ENCODE data around the gene MOV10L1.
"Not testable (repeated sequence)": the region's sequence is repeated elsewhere in the genome, so short reads cannot be mapped to it uniquely, and the experiment has no call there.

The MOV10L1 gene

GRCh38 chr22:50111056-50111455 lies 21.2 kb downstream of the MOV10L1 start:
- no peak for DNase-seq

GRCh38 chr22:50112151-50113118 lies 22.6 kb downstream of the MOV10L1 start:
- DNase-seq: peak; percentile 44

DNA sequence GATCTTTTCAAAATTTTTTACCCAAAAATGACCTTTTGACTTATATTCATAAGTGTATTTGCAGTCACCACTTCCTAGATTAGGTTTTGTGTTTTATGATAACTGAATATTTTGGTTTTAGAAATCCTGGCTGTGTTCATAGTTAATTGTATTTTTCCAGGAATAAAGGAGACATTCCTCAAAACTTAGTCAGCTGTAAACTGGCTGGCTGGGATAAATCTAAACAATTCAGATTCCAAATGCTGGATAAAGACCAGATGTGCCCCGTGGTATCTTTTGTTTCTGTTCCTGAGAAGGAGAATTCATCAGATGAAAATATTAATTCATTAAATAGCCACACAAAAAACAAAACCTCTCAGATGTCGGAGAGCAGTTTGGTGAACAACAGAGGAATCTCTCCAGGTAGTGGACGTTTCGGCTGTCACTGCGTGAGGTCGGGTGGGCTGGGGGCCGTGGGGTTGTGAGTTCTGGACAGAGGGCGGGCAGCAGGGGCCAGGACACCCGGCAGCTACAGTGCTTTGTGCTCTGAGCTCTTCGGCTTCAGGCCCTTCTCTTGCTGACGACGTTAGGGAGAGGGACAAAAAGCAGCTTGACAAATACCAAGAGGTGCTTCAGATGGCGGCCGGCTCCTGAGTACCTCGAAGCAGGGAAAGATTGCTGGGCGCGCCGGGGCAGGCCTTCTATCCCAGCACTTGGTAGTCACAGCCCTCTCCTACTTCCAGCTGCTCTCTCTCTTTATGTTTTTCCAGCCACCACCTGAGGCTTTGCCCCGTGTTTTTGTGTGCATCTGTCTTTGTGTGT lies 24.6 kb downstream of the MOV10L1 start:
- no peak for DNase-seq

- DNase-seq: no peak
These were observed 25.9 kb downstream of the MOV10L1 start for GRCh38 chr22:50115693-50116092.

DNA sequence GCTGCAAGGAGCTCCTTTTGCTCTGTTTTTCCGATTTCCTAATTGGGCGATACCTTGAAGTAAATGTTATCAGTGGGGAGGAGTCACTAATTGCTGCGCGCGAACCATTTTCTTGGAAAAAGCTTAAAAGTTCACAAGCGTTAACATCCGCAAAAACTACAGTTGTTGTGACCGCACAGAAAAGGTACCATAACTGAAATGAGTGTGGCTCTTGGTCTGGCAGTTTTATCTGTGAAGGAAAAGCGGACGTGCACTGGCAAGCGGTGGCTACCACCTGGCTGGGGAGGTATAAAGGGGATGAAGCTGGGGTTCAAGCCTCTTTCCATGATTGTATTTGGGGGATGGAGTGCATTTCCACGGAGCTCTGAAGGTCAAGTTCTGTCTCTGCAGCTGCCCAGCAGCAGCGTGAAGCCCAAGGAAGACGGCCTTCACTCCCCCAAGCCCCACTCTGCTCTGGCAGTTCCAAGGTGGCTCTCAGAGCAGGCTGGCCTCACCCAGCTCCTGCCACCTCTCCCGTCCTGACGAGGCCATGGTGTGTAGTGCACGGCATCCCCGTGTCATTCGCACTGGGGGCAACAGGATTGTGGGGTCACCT lies 27.5 kb downstream of the MOV10L1 start:
- no peak for DNase-seq

DNA sequence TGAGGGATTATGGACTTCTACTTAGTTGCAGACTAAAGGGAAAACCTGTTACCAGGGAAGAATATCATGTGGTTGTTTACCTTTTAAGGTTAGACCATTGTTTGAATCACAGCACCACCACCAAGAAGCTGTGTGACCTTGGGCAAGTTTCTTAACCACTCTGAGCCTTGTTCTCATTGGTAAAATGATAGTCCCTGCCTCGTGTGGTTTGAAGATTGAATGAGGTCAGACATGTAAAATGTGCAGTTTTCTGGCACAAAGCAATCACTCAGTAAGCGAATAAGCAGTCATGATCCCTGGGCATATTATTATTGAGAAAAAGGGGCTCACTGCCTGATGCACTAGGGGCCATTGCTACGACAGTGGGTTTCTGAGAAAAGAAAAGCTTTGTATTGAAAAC lies 28.3 kb downstream of the MOV10L1 start:
- no peak for DNase-seq

- DNase-seq: no peak
These were observed 28.9 kb downstream of the MOV10L1 start for GRCh38 chr22:50118557-50119168.

GRCh38 chr22:50119169-50119767 lies 29.5 kb downstream of the MOV10L1 start:
- DNase-seq: no peak

GRCh38 chr22:50119768-50120251 lies 30.0 kb downstream of the MOV10L1 start:
- DNase-seq: no peak

GRCh38 chr22:50121202-50121740 lies 31.5 kb downstream of the MOV10L1 start:
- no peak for DNase-seq

- DNase-seq: no peak
These were observed 33.3 kb downstream of the MOV10L1 start for GRCh38 chr22:50123119-50123518.

GRCh38 chr22:50125029-50125428 lies 35.2 kb downstream of the MOV10L1 start:
- no peak for DNase-seq

- DNase-seq: no peak
These were observed 39.4 kb downstream of the MOV10L1 start for GRCh38 chr22:50129121-50129736.

DNA sequence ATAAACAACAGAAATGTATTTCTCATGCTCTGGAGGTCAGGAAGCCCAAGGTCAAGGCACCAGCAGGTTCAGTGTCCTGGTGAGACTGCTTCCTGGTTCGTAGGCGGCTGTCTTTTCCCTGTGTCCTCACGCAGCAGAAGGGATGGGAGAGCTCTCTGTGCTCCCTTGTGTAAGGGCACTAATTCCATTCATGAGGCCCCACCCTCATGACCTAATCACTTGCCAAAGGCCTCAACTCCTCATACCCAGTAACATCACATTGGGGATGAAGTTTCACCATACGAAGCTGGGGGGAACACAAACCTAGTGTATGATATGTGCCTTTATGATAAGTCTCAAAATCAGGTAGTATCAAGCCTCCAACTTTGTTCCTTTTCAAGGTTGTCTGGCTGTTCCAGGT lies 42.1 kb downstream of the MOV10L1 start:
- DNase-seq: no peak

DNA sequence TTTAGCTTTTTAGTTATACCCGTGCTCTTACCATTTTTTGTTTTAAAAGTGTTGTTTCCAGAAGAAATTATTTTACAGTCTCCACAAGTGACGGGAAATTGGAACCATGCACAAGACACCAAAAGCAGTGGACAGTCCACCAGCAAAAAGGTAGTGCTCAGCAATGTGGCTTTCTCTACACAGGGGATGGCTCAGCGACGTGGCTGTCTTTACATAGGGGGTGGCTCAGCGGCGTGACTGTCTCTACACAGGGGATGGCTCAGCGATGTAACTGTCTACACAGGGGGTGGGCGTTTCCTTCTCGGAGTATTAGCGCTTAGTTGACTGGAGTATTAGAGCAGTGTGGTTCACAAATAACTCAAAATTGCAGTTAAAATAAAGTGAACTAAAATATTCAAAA lies 44.7 kb downstream of the MOV10L1 start:
- DNase-seq: no peak

GRCh38 chr22:50136581-50137015 lies 46.8 kb downstream of the MOV10L1 start:
- DNase-seq: no peak

DNA sequence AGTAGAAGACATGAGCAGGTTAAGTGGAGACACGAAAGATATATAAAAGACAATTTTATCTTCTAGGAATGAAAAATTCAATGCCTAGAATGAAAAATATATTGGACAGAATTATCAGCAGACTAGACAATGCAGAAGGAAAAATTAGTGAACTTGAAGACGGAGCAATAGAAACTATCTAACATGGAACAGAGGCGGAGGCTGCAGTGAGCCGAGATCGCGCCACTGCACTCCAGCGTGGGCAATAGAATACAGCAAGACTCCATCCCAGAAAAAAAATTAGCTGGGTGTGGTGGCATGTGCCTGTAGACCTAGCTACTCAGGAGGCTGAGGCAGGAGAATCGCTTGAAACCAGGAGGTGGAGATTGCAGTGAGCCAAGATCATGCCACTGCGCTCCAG lies 47.5 kb downstream of the MOV10L1 start:
- DNase-seq: not testable (repeated sequence)

DNA sequence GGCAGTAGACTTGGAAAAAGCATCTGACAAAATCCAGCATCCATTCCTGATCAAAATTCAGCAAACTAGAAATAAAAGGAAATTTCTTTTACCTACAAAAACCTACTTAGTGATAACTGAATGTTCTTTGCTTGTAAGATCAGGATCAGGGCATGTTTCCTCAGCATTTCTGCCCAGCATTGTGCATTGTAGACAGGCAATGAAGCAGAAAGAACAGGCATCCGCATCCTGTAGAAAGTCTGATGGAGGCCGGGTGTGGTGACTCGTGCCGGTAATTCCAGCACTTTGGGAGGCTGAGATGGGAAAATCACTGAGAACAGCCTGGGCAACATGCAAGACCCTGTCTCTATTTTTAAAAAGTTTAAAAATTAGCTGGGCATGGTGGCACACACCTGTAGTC lies 48.2 kb downstream of the MOV10L1 start:
- DNase-seq: no peak

DNA sequence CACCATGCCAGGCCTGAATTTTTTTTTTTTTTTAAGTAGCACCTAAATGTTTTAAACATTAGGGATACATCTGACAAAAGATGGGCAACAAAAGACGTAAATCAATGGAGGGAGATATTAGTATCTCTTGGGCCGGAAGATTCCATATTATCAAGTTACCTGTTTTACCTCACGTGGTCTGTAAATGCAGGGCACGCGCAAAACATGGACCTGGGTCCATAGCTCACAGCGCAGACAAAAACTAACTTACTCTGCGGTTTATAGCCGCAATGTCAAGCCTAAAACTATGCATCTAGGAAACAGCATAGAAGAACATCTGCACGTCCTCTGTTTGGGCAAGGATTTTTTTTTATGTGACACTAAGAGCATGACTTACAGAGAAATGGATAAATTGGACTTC lies 49.2 kb downstream of the MOV10L1 start:
- no peak for DNase-seq

GRCh38 chr22:50139843-50140415 lies 50.1 kb downstream of the MOV10L1 start:
- no peak for DNase-seq

DNA sequence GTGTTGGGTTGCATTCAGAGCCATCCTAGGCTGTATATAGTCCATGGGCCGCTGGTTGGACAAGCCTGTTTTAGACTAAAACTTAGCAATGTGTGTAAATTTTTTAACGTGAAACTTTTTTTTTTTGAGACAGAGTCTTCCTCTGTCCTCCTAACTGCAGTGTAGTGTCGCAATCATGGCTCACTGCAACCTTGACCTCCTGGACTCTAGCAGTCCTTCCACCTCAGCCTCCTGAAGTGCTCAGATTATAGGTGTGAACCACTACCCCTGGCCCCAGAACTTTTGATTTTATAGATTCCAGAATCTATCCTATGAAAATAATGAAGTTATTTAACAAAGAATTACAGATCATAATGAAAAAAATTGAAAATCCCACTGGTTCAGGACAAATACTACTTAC lies 50.8 kb downstream of the MOV10L1 start:
- DNase-seq: no peak

Data from stimulated activated CD4-positive, alpha-beta T cell treated with anti-CD3 and anti-CD28 coated beads, Interleukin-15, amount 100 ng/mL, for 24 hours (primary cell).